Type B pancreatic cell (in vitro differentiated cells): ENCODE measurements around the gene C2CD4B. TPM values are rescaled to one million over a fixed set of nuclear protein-coding genes. Genes with fewer than 3 reads are reported as not detected.

Source experiments
- DNase-seq: peaks from one replicate; pipeline ENCODE4 v3.0.0; 2021; ENCODE audit warnings: mixed read lengths; ENCODE audit not compliant: unreplicated experiment; ENCODE audit errors: extremely low spot score
- H3K27ac Mint-ChIP-seq: 2 replicates; pipeline ENCODE4 v1.8.0; 2021; ENCODE audit warnings: mild to moderate bottlenecking, mixed read lengths
- H3K27me3 Mint-ChIP-seq: 2 replicates; pipeline ENCODE4 v1.8.0; 2021; ENCODE audit warnings: mixed read lengths
- H3K36me3 Mint-ChIP-seq: 2 replicates; pipeline ENCODE4 v1.8.0; 2021; ENCODE audit warnings: mixed read lengths
- H3K4me1 Mint-ChIP-seq: one replicate; pipeline ENCODE4 v1.8.0; 2021; ENCODE audit warnings: mixed read lengths; ENCODE audit not compliant: unreplicated experiment
- H3K4me3 Mint-ChIP-seq: 2 replicates; pipeline ENCODE4 v1.8.0; 2021; ENCODE audit warnings: mild to moderate bottlenecking, mixed read lengths
- H3K9me3 Mint-ChIP-seq: 2 replicates; pipeline ENCODE4 v1.8.0; 2021; ENCODE audit warnings: mixed read lengths
- total RNA-seq: library from RNA; stranded (reverse); gene quantifications from 2 replicates; pipeline ENCODE4 v1.2.1, GENCODE V29; 2021; ENCODE audit warnings: low replicate concordance
- TF ChIP-seq, protein P1 (sequence below): fragments of 200-600 bp; sonication (generic); conservative IDR thresholded peaks from 2 replicates; pipeline ENCODE4 v1.5.0; 2021; ENCODE audit warnings: antibody characterized with exemption, mild to moderate bottlenecking

Gene C2CD4B
- total RNA-seq, 1 donor from 2014 or later: 2.7 TPM

DNA sequence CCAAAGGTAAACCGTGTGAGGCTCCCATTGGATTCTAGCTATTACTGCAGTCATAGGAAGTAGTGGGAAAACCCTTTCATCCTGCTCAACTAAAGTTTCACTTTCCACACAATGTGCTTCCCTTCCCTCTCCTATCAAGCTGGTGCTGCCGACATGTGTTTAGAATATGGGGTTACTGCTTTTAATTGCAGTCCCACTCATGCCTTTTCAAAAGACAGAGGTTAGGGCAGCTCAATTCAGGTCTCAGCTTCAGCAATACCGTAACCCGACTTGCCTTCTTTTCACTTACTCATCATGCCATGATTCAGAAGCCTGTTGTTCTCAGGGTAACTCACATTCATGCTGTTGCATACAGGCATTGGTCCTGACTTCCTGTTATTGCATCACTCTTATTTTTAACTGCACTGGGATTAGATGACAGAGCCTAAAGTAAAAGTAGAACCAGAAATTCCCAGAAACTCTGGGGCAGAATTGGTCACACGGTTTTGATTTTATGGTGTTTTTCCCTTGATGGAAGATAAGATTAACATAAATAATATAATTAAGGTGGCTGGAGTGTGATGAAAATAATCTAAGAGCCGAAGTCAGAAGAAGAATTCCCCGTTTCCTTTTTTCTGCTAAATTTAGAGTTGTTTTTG lies 45.7 kb downstream of the C2CD4B start:
- no peak for DNase-seq
- H3K36me3 Mint-ChIP-seq: no peaks in the 10 kb centered on the region
- TF ChIP-seq, protein P1, sequence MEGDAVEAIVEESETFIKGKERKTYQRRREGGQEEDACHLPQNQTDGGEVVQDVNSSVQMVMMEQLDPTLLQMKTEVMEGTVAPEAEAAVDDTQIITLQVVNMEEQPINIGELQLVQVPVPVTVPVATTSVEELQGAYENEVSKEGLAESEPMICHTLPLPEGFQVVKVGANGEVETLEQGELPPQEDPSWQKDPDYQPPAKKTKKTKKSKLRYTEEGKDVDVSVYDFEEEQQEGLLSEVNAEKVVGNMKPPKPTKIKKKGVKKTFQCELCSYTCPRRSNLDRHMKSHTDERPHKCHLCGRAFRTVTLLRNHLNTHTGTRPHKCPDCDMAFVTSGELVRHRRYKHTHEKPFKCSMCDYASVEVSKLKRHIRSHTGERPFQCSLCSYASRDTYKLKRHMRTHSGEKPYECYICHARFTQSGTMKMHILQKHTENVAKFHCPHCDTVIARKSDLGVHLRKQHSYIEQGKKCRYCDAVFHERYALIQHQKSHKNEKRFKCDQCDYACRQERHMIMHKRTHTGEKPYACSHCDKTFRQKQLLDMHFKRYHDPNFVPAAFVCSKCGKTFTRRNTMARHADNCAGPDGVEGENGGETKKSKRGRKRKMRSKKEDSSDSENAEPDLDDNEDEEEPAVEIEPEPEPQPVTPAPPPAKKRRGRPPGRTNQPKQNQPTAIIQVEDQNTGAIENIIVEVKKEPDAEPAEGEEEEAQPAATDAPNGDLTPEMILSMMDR: no peak
- peaks cover 11% of the 10 kb centered on the region for H3K4me1 Mint-ChIP-seq
- H3K27me3 Mint-ChIP-seq: no peaks in the 10 kb centered on the region
- peak overlapping the region; percentile 22 for H3K27ac Mint-ChIP-seq
- no peaks in the 10 kb centered on the region for H3K9me3 Mint-ChIP-seq
- no peak overlapping the region for H3K4me3 Mint-ChIP-seq

DNA sequence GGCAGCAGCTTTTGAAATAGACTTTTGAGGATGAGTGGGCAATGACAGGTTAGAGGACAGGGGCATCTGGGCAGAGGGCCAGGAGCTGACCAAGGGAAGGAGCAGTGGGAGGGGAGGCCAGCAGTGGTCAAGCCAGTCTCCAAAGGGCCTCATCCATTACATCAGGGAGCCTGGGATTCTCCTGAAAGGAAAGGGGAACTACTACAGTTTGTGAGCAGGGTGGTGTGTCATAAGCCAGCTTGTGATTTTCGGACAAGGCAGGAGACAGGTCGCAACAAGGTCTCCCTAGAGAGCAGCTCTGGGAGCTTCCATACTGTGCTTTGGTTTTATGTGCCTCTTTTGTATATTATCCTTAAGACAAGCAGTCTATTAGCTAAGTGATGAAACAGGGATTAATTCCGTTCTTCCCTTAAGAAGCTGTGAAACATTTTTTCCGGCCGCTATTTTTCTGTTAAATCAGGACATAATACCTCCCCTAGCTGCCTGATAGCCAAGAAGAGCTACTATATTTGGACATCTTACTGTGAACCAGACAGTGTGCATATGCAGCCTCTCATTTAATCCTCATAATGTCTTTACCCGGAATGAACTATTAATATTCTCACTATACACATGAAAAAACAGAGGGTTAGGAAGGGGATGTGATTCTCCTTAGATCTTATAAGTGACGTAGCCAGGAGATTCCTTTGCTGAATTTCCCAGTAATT lies 46.4 kb downstream of the C2CD4B start:
- TF ChIP-seq, protein P1: no peak
- Mint-ChIP-seq H3K4me1 (peaks cover 8% of the 10 kb centered on the region), H3K27me3 (no peaks in the 10 kb centered on the region)

DNA sequence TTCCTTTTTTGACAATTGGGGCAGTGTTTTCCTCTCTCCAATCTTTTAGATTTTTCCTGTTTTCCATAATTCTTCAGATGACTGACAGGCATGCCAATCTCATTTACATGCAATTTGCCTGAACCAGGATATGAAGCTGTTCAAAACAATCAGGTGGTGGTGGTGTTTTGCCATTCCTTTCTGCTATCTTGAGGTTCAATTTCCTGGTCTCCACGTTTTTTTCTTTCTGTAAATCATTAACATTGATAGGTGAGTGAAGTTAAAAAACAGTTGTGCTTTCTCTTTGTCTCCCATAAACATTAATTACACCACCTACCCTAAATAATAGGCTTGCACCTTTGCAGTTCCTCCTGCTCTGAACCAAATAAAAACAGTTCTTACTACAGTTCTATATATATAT lies 49.2 kb downstream of the C2CD4B start:
- Mint-ChIP-seq H3K27ac (no peak overlapping the region), H3K4me3 (no peak overlapping the region)

More for the DNA sequence above, 46.4 kb downstream of the C2CD4B start:
- DNase-seq: no peak
- no peak overlapping the region for H3K4me3 Mint-ChIP-seq
- H3K9me3 Mint-ChIP-seq: no peaks in the 10 kb centered on the region
- no peaks in the 10 kb centered on the region for H3K36me3 Mint-ChIP-seq
- H3K27ac Mint-ChIP-seq: no peak overlapping the region

More for the DNA sequence above, 49.2 kb downstream of the C2CD4B start:
- DNase-seq: no peak
- H3K4me1 Mint-ChIP-seq: peaks cover 18% of the 10 kb centered on the region
- no peaks in the 10 kb centered on the region for H3K36me3 Mint-ChIP-seq
- no peaks in the 10 kb centered on the region for H3K9me3 Mint-ChIP-seq
- H3K27me3 Mint-ChIP-seq: peaks cover 3% of the 10 kb centered on the region
- TF ChIP-seq, protein P1: no peak

Other genes with a start within 250 kb of the C2CD4B start
- 38.7 and 45.8 TPM in 2 replicates for gene VPS13C, start 104.8 kb downstream of the C2CD4B start, total RNA-seq
- gene C2CD4A, start 98.3 kb downstream of the C2CD4B start, total RNA-seq: 1.7 and 2.0 TPM in 2 replicates
- gene TLN2, start 225.3 kb upstream of the C2CD4B start, total RNA-seq: 27.9 and 44.3 TPM in 2 replicates